H9 (cell line): Measurements from ENCODE around the gene PCYT1A. TPM values are rescaled to one million over a fixed set of nuclear protein-coding genes. Genes with fewer than 3 reads are reported as not detected.

ENCODE experiments used
- DNase-seq: peaks from one replicate; pipeline ENCODE4 v3.0.0-alpha.2; 2017
- H2AFZ ChIP-seq: one replicate; pipeline ENCODE4 v1.6.1; 2013; ENCODE audit warnings: mild to moderate bottlenecking, low read length, control low read depth, moderate library complexity
- H2AK5ac ChIP-seq: 2 replicates; pipeline ENCODE4 v1.6.1; 2013; ENCODE audit warnings: low read length, control low read depth, mixed read lengths; ENCODE audit not compliant: insufficient read length
- H2BK120ac ChIP-seq: one replicate; pipeline ENCODE4 v1.6.1; 2013; ENCODE audit warnings: low read depth, mild to moderate bottlenecking, low read length, control low read depth, inconsistent platforms; ENCODE audit not compliant: poor library complexity, severe bottlenecking
- H2BK12ac ChIP-seq: 2 replicates; pipeline ENCODE4 v1.6.1; 2013; ENCODE audit warnings: low read length, control low read depth, mixed read lengths, low read depth; ENCODE audit not compliant: insufficient read length
- H2BK15ac ChIP-seq: 2 replicates; pipeline ENCODE4 v1.6.1; 2013; ENCODE audit warnings: low read depth, low read length, control low read depth
- H2BK20ac ChIP-seq: one replicate; pipeline ENCODE4 v1.6.1; 2013; ENCODE audit warnings: low read depth, mild to moderate bottlenecking, low read length, control low read depth, inconsistent platforms; ENCODE audit not compliant: poor library complexity, severe bottlenecking
- H2BK5ac ChIP-seq: 2 replicates; pipeline ENCODE4 v1.6.1; 2013; ENCODE audit warnings: low read length, control low read depth, mixed read lengths; ENCODE audit not compliant: insufficient read length
- H3K14ac ChIP-seq: 2 replicates; pipeline ENCODE4 v1.6.1; 2013; ENCODE audit warnings: low read length, control low read depth; ENCODE audit not compliant: insufficient read depth
- H3K18ac ChIP-seq: 2 replicates; pipeline ENCODE4 v1.6.1; 2013; ENCODE audit warnings: low read depth, mild to moderate bottlenecking, mixed read lengths, low read length, control low read depth; ENCODE audit not compliant: insufficient read length
- H3K23ac ChIP-seq: 2 replicates; pipeline ENCODE4 v1.6.1; 2013; ENCODE audit warnings: low read length, control low read depth, mixed read lengths, low read depth; ENCODE audit not compliant: insufficient read length
- H3K23me2 ChIP-seq: 2 replicates; pipeline ENCODE4 v1.6.1; 2013; ENCODE audit warnings: low read depth, mild to moderate bottlenecking, mixed read lengths, low read length, control low read depth; ENCODE audit not compliant: insufficient read length, poor library complexity, severe bottlenecking
- H3K27ac ChIP-seq: 2 replicates; pipeline ENCODE4 v1.5.1; 2013; ENCODE audit warnings: low read length, control low read depth, mixed read lengths, low read depth; ENCODE audit not compliant: insufficient read length
- H3K27me3 ChIP-seq: 2 replicates; pipeline ENCODE4 v1.6.1; 2013; ENCODE audit warnings: low read length, control low read depth, inconsistent platforms; ENCODE audit not compliant: insufficient read depth
- H3K4ac ChIP-seq: 2 replicates; pipeline ENCODE4 v1.6.1; 2013; ENCODE audit warnings: low read depth, mild to moderate bottlenecking, control low read depth, inconsistent platforms, low read length, moderate library complexity
- H3K4me1 ChIP-seq: 2 replicates; pipeline ENCODE4 v1.6.1; 2013; ENCODE audit warnings: low read length, control low read depth, inconsistent platforms; ENCODE audit not compliant: insufficient read depth
- H3K4me2 ChIP-seq: 2 replicates; pipeline ENCODE4 v1.6.1; 2013; ENCODE audit warnings: low read length, control low read depth, mixed read lengths; ENCODE audit not compliant: insufficient read length, insufficient read depth
- H3K56ac ChIP-seq: 2 replicates; pipeline ENCODE4 v1.6.1; 2013; ENCODE audit warnings: low read depth, mild to moderate bottlenecking, mixed read lengths, low read length, control low read depth; ENCODE audit not compliant: insufficient read length
- H3K79me1 ChIP-seq: 2 replicates; pipeline ENCODE4 v1.6.1; 2013; ENCODE audit warnings: low read depth, mild to moderate bottlenecking, moderate library complexity, low read length, control low read depth, inconsistent platforms; ENCODE audit not compliant: insufficient read depth, poor library complexity, severe bottlenecking
- H3K79me2 ChIP-seq: 2 replicates; pipeline ENCODE4 v1.6.1; 2013; ENCODE audit warnings: low read length, control low read depth, inconsistent platforms; ENCODE audit not compliant: insufficient read depth
- H3K9ac ChIP-seq: 2 replicates; pipeline ENCODE4 v1.6.1; 2013; ENCODE audit warnings: low read length, control low read depth, mixed read lengths; ENCODE audit not compliant: insufficient read length; ENCODE audit errors: extremely low read depth
- H3K9me3 ChIP-seq: one replicate; pipeline ENCODE4 v1.6.1; 2013; ENCODE audit warnings: low read depth, low read length, inconsistent platforms; ENCODE audit not compliant: control insufficient read depth
- H3T11ph ChIP-seq: one replicate; pipeline ENCODE4 v1.6.1; 2013; ENCODE audit warnings: mild to moderate bottlenecking, low read length, control low read depth, inconsistent platforms
- H4K20me1 ChIP-seq: one replicate; pipeline ENCODE4 v1.6.1; 2013; ENCODE audit not compliant: control insufficient read depth, insufficient read length, insufficient read depth
- H4K5ac ChIP-seq: 2 replicates; pipeline ENCODE4 v1.6.1; 2013; ENCODE audit warnings: low read depth, mild to moderate bottlenecking, mixed read lengths, low read length, control low read depth; ENCODE audit not compliant: insufficient read length
- H4K8ac ChIP-seq: replicated peaks from 2 replicates; pipeline ENCODE4 v1.6.1; 2013; ENCODE audit warnings: low read length, control low read depth, mixed read lengths, low read depth; ENCODE audit not compliant: insufficient read length
- H4K91ac ChIP-seq: 2 replicates; pipeline ENCODE4 v1.6.1; 2013; ENCODE audit warnings: low read depth, mild to moderate bottlenecking, moderate library complexity, mixed read lengths, low read length, control low read depth; ENCODE audit not compliant: insufficient read length
- H3K27ac Mint-ChIP-seq, 3 experiments: 2 replicates in 2 of 3; 3 replicates in 1 of 3; pipeline ENCODE4 v1.8.0; 2020 to 2021; ENCODE audit warnings: mixed read lengths in 3 of 3, mild to moderate bottlenecking in 1 of 3, moderate library complexity in 1 of 3
- H3K27me3 Mint-ChIP-seq: 2 replicates; pipeline ENCODE4 v1.8.0; 2021; ENCODE audit warnings: low read depth, mild to moderate bottlenecking, moderate library complexity, mixed read lengths
- H3K36me3 Mint-ChIP-seq, 3 experiments: 2 replicates in 2 of 3; 3 replicates in 1 of 3; pipeline ENCODE4 v1.8.0; 2020 to 2021; ENCODE audit warnings: low read depth in 3 of 3, mixed read lengths in 3 of 3; ENCODE audit not compliant: insufficient read depth in 1 of 3
- H3K4me1 Mint-ChIP-seq, 2 experiments: 2 replicates each; pipeline ENCODE4 v1.8.0; 2020; ENCODE audit warnings: mixed read lengths in 2 of 2
- H3K4me3 Mint-ChIP-seq, 2 experiments: 2 replicates in 1 of 2; 3 replicates in 1 of 2; pipeline ENCODE4 v1.8.0; 2020 to 2021; ENCODE audit warnings: mild to moderate bottlenecking in 2 of 2, mixed read lengths in 2 of 2, moderate library complexity in 1 of 2
- H3K9me3 Mint-ChIP-seq, 2 experiments: 2 replicates in 1 of 2; 3 replicates in 1 of 2; pipeline ENCODE4 v1.8.0; 2020; ENCODE audit warnings: mild to moderate bottlenecking in 2 of 2, mixed read lengths in 2 of 2, moderate library complexity in 1 of 2
- WGBS: extraction: QIAGEN DNeasy Blood & Tissue Kit; methylation state at CpG from one replicate; pipeline ENCODE4 v1.1.7; 2013; ENCODE audit warnings: missing lambda C conversion rate, low lambda C conversion rate, mixed read lengths; ENCODE audit not compliant: insufficient read length; ENCODE audit errors: extremely low coverage; 5-methylcytosine and 5-hydroxymethylcytosine counted together
- total RNA-seq: library from RNA; stranded (reverse); gene quantifications from 2 replicates; pipeline ENCODE4 v1.2.1, GENCODE V29; 2021
- TF ChIP-seq, protein P1 (sequence below): fragments of 200-600 bp; sonication (generic); conservative IDR thresholded peaks from 3 replicates; pipeline ENCODE4 v1.8.0; 2021; ENCODE audit warnings: antibody characterized with exemption, mild to moderate bottlenecking

Gene PCYT1A
- total RNA-seq, 1 experiment from 2014 or later, result 31.6 TPM

DNA sequence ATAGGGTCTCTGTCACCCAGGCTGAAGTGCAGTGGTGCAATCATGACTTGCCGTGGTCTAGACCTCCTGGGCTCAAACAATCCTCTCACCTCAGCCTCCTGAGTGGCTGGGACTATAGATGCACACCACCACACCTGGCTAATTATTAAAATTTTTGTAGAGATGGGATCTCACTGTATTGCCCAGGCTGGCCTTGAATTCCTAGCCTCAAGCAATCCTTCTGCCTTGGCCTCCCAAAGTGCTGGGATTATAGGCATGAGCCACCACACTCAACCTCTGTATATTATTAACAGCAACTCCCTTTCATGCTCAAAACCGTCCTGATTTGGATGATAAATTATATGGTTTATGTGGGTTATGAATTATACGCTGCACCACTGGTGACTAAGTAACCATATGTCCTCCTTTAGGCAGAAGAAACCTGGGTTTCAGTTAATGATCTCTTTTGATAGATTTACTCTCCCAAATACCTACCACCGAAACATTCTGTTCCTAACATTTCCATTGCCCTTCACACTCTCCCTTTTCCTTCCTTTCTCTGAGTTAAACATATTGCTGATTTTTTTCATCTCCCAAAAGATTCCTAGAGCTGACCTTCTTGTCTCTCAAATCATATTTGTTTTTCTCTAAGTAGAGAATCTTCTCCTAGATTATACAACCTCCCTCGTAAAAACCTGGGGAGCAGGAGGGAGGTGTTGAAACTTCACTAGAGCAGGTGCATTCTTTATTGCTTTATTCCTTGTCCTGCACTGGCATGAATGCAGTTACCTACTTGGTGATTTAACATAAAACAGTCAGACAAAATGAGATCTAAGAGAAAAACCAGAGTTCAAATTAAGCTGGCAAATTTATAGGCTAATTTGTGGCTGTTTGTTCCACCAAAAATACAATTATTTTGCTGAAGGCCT, 32.9 kb downstream of the PCYT1A start:
- Histone ChIP-seq H2AFZ (no peak overlapping the region), H2BK12ac (no peak overlapping the region), H3K79me2 (no peaks in the 10 kb centered on the region), H3K23me2 (no peaks in the 10 kb centered on the region), H2BK120ac (no peak overlapping the region), H3K56ac (no peak overlapping the region), H3K27ac (no peak overlapping the region), H4K8ac (no peak overlapping the region), H3K79me1 (no peaks in the 10 kb centered on the region), H3T11ph (no peak overlapping the region), H2BK5ac (no peak overlapping the region), H2BK20ac (no peak overlapping the region), H3K14ac (no peak overlapping the region), H2BK15ac (no peak overlapping the region), H4K5ac (no peak overlapping the region), H3K4me1 (no peaks in the 10 kb centered on the region), H4K91ac (no peak overlapping the region), H3K23ac (no peak overlapping the region), H3K9ac (no peak overlapping the region), H3K9me3 (no peaks in the 10 kb centered on the region), H4K20me1 (no peaks in the 10 kb centered on the region), H3K4me2 (no peak overlapping the region), H3K27me3 (no peaks in the 10 kb centered on the region), H2AK5ac (no peak overlapping the region), H3K18ac (no peak overlapping the region), H3K4ac (no peak overlapping the region)
- Mint-ChIP-seq H3K4me3 (no peak overlapping the region), H3K36me3 (peaks cover 0 to 14% (median 3%) of the 10 kb centered on the region in 3 experiments; a peak in 5 of 7 replicates), H3K4me1 (no peaks in the 10 kb centered on the region), H3K27ac (no peak overlapping the region), H3K9me3 (no peaks in the 10 kb centered on the region; a peak in 1 of 5 replicates), H3K27me3 (no peaks in the 10 kb centered on the region)
- 100% methylated on average over 1 of the region's 5 CpGs for WGBS
- TF ChIP-seq, protein P1, sequence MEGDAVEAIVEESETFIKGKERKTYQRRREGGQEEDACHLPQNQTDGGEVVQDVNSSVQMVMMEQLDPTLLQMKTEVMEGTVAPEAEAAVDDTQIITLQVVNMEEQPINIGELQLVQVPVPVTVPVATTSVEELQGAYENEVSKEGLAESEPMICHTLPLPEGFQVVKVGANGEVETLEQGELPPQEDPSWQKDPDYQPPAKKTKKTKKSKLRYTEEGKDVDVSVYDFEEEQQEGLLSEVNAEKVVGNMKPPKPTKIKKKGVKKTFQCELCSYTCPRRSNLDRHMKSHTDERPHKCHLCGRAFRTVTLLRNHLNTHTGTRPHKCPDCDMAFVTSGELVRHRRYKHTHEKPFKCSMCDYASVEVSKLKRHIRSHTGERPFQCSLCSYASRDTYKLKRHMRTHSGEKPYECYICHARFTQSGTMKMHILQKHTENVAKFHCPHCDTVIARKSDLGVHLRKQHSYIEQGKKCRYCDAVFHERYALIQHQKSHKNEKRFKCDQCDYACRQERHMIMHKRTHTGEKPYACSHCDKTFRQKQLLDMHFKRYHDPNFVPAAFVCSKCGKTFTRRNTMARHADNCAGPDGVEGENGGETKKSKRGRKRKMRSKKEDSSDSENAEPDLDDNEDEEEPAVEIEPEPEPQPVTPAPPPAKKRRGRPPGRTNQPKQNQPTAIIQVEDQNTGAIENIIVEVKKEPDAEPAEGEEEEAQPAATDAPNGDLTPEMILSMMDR, result no peak
- no peak for DNase-seq
